Adipose tissue (tissue), 3 donors: ENCODE results near the gene BLMH. TPM values are rescaled to one million over a fixed set of nuclear protein-coding genes. Genes with fewer than 3 reads are reported as not detected.

Experiments used
- H3K27ac ChIP-seq: one replicate; pipeline ENCODE4 v1.5.1; 2013; ENCODE audit warnings: low read depth, low read length
- WGBS, 3 donors: extraction: QIAGEN DNeasy Blood & Tissue Kit; methylation state at CpG; one replicate each; pipeline ENCODE4 v1.1.7; 2013; 5-methylcytosine and 5-hydroxymethylcytosine counted together
- polyA plus RNA-seq, 3 donors: library from polyadenylated mRNA; stranded (reverse); fragments of 200-250 nt; gene quantifications; one replicate each; pipeline ENCODE4 v1.2.3, GENCODE V29; 2013
- donor health status: healthy with polysubstance abuse.
- donor health status: Bipolar disorder and iron deficiency.
- donor health status: healthy.

The BLMH gene
- polyA plus RNA-seq, 3 donors: 18.1 to 25.4 (median 18.4) TPM

DNA sequence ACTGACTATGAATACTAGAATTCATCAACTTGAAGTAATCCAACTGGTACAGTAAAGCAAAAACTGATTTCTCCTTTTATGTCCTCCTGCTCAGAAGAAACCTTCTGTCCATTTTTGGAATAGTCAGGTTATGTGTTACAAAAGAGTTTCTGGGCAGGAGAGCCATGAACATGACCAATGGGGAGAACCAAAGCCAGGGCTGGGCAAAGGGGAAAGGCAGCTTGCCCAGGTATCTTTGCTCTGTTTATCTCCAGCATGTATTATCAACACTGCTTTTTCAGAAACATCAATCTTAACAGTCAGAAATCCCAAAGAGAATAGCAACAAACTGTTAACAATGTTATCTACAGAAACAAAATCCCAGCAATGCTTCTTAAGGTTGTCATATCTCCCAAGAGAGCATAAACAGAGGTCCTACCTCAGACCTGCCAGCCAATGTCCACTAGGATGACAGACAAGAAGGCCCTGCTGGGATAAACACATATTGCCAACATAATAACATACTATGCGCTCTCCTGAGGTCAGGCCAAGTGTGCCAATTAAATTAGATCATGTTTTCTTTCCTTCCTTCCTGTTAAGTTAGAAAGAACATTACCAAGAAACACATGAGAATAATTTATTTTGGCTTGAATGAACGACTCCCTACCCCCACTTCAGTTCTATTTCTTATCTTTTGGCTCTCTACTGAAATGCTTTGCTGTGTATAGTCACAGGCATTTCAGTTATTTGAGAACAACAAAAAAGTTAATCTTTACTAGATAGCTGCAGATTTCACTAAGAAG is 28.0 kb downstream of the BLMH start:
- H3K27ac ChIP-seq: no peak overlapping the region
- 16 to 29% (median 28%) methylated on average over 2 of the region's 2 CpGs for WGBS, 3 donors

DNA sequence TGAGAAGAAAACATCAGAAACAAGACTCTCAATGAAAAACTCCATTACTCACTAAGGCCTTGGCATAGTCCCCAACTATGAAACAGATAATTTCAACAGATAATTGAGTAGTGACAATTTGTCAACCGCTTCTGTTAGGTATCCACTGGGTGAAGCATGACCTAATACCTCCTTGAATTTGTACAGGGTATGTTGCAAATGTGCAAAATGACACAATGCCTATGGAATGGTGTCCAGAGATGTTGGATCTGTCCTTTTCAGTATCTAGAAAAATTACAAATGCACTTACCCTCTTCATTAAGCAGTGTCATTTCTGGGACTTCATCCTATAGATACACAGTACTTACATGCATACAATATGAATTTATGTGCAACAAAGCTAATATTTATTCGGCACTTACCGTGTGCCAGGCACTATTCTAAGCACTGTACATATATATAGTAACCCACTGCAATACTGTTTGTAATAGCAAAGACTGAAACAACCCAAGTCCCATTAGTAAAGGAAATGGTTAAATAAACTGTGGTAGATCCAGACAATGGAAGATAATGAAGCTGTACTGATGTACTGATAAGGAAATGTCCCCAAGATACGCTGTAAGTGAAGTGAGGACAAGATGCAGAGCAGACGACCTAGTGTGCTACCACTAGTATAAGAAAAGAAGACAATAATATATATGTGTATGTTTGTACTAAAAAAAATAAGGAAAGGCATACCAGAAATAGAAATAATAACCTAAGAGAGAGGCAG is 34.8 kb downstream of the BLMH start:
- H3K27ac ChIP-seq: no peak overlapping the region
- 82 to 86% (median 83%) methylated on average over 5 of the region's 5 CpGs for WGBS, 3 donors

DNA sequence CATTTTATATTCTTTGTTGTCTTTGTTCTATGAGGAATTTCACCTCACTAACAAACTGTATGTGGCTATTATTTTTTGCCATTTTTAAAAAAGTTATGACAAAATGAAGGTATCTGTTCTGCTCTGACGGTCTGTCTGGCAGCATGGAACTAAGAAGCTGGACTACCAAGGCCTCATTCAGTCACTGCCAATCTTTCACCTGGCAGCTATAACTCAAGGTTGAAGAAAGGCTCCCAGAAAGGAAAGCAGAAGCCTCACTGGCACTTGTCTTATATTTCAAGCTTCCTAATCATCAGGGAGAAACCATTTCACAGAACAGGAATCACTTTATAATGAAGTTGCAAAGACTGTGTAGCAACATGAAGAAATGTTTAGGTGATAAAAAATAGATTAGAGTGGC is 37.6 kb downstream of the BLMH start:
- 41 to 86% (median 84%) methylated on average over 1 of the region's 1 CpG for WGBS, 3 donors

GRCh38 chr17:30253312-30253711 is 38.4 kb downstream of the BLMH start:
- WGBS, 3 donors: 63 to 83% (median 77%) methylated on average over 7 of the region's 7 CpGs
- no peak overlapping the region for H3K27ac ChIP-seq

More for the DNA sequence above, 37.6 kb downstream of the BLMH start:
- no peak overlapping the region for H3K27ac ChIP-seq

- no peak overlapping the region for H3K27ac ChIP-seq
Observed at GRCh38 chr17:30251931-30252330, 39.8 kb downstream of the BLMH start.

DNA sequence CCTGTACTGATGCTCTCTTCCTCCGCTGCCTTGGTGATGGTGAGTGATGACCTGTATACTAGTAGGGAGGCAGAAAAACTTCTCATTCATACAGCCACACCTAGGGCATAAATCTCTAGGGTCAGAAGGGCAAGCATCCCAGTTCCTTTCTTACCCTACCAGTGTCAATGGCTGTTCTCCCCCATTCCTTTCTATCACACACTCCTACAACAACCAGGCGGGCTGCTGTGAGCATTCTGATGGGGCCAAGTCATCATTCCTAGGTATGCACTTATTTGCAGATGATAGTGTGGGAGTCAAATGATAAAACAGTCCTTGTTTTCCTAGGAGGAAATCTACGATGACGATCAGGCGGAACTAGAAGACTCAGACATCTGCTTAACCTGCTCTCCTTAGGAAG is 42.3 kb downstream of the BLMH start:
- 93 to 94% (median 94%) methylated on average over 5 of the region's 5 CpGs for WGBS, 3 donors
- no peak overlapping the region for H3K27ac ChIP-seq

DNA sequence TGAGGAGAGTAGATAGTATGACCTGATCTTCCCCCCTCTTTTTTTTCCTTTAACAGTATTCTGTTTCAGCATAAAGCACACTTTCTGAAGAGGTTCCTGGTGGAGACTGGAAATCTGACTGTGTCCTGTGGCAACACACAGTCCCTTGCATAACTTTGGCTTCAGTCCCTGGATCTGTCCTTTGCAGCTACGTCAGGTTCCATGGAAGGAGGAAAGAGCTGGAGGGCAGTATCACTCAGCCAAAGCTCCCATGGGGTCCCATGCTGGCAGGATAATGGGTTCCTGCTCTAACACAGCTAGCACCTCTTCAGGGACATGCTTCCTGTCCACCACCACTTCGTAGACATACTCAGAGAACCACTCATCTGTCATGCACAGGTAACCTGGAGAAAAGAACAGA is 43.0 kb downstream of the BLMH start:
- no peak overlapping the region for H3K27ac ChIP-seq
- 63 to 91% (median 73%) methylated on average over 2 of the region's 2 CpGs for WGBS, 3 donors

GRCh38 chr17:30246460-30246859 is 45.3 kb downstream of the BLMH start:
- WGBS, 3 donors: 88 to 90% (median 89%) methylated on average over 7 of the region's 7 CpGs
- H3K27ac ChIP-seq: no peak overlapping the region

- WGBS, 3 donors: 71 to 77% (median 75%) methylated on average over 4 of the region's 4 CpGs
- H3K27ac ChIP-seq: no peak overlapping the region
Observed at GRCh38 chr17:30244853-30245385, 46.8 kb downstream of the BLMH start.

DNA sequence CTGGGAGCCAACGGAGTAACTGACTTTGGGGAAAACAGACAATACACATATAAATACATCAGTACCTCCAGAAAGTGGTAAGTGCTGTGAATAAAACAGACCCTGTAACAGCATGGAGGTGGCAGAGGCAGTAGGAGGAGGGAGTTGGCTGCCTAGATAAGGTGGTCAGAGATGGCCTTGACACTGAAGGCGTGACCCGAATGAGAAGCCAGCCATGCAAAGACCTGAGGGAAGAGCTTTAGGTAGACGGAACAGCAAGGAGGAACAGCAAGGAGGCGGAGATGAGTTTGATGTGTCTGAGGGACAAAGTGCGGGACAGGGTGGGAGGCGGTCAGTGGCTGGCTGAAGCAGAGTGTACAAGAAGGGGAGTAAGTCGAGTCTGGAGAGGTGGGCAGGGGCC is 48.2 kb downstream of the BLMH start:
- 82 to 94% (median 90%) methylated on average over 8 of the region's 8 CpGs for WGBS, 3 donors
- H3K27ac ChIP-seq: no peak overlapping the region

DNA sequence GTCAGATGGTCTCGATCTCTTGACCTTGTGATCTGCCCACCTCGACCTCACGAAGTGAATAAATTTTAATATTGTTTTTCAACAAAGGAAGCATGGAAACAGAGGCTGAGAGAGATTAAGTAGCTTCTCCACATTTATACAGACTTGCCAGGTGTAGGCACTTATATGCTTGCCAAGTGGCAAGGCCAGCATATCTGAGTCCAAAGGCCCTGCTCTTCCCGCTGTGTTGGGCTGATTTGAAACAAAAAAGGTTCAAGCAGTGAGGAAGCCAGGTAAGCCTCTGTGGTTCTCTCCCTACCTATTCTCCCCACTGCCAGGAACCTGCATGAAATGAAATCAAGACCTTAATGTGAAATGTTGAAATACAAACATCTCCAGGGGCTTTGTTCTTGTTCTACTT is 48.7 kb downstream of the BLMH start:
- no peak overlapping the region for H3K27ac ChIP-seq
- WGBS, 3 donors: 79 to 94% (median 93%) methylated on average over 4 of the region's 4 CpGs

DNA sequence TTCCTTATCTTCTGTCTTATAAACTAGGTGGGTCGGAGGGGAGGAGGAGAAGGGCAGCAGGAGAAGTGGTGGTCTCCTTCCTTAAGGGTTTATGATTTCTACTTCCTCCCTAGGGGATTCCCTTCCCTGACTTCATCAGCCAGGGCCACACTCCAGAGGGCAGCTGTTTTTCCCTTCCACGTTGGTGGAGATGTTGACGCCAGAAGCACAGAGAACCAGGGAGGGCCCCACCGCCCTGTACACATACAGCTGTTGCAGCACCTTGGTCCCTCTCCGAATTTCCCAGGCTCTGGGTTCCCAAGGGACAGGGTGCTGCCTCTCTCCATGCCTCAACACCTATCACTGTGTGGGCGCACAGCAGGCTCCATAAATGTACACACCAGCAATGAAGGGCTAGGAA is 50.7 kb downstream of the BLMH start:
- no peak overlapping the region for H3K27ac ChIP-seq
- WGBS, 3 donors: 79 to 81% (median 80%) methylated on average over 6 of the region's 6 CpGs

DNA sequence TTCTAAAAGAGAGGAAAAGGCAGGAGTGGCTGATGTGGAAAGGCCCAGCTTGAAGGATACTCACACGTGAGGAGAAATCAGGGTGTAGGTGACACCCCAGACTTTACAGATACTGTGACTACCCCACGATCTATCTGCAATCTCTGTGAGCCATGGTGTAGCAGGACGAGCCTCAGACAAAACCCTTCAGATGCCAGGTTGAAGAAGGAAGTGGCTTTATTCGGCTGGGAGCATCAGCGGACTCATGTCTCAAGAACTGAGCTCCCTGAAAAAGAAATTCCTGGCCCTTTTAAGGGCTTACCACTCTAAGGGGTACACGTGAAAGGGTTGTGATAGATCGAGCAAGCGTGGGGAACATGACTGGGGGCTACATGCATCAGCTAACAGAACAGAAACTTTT is 51.6 kb downstream of the BLMH start:
- no peak overlapping the region for H3K27ac ChIP-seq
- 88 to 95% (median 94%) methylated on average over 8 of the region's 8 CpGs for whole genome bisulfite sequencing, 3 donors

GRCh38 chr17:30239089-30239462 is 52.7 kb downstream of the BLMH start:
- WGBS, 3 donors: 77 to 88% (median 88%) methylated on average over 5 of the region's 5 CpGs
- no peak overlapping the region for H3K27ac ChIP-seq

- no peak overlapping the region for H3K27ac ChIP-seq
Observed at GRCh38 chr17:30238387-30239088, 53.2 kb downstream of the BLMH start.

GRCh38 chr17:30238003-30238344 is 53.8 kb downstream of the BLMH start:
- 36 to 46% (median 45%) methylated on average over 7 of the region's 7 CpGs for WGBS, 3 donors

More at GRCh38 chr17:30238387-30239088, 53.2 kb downstream of the BLMH start:
- 44 to 53% (median 52%) methylated on average over 24 to 27 of the region's 27 CpGs for WGBS, 3 donors

GRCh38 chr17:30237296-30238002 is 54.3 kb downstream of the BLMH start:
- WGBS, 3 donors: 22 to 34% (median 24%) methylated on average over 21 of the region's 21 CpGs
- no peak overlapping the region for H3K27ac ChIP-seq

More at GRCh38 chr17:30238003-30238344, 53.8 kb downstream of the BLMH start:
- H3K27ac ChIP-seq: no peak overlapping the region

- 4 to 11% (median 4%) methylated on average over 20 of the region's 20 CpGs for WGBS, 3 donors
Observed at GRCh38 chr17:30236766-30237165, 55.0 kb downstream of the BLMH start.

DNA sequence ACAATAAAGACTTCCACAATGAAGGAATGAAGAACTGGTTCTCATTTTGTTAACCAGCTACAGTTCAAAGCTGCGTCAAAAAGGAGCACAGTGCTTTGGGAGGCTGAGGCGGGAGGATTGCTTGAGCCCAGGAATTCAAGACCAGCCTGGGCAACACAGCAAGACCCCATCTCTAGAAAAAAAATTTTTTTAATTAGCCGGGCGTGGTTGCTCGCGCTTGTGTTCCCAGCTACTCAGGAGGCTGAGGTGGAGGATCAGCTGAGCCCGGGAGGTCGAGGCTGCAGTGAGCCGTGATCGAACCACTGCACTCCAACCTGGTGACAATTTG is 55.5 kb downstream of the BLMH start:
- WGBS, 3 donors: 57 to 64% (median 58%) methylated on average over 10 of the region's 10 CpGs
- no peak overlapping the region for H3K27ac ChIP-seq

More at GRCh38 chr17:30236766-30237165, 55.0 kb downstream of the BLMH start:
- H3K27ac ChIP-seq: no peak overlapping the region
